Measurements from ENCODE around the gene SAP30BP.
"Not testable (repeated sequence)": the region's sequence is repeated elsewhere in the genome, so short reads cannot be mapped to it uniquely, and the experiment has no call there.

Gene SAP30BP

GRCh38 chr17:75630071-75630917 lies 36.8 kb upstream of the SAP30BP start:
- H3K36me3 Mint-ChIP-seq (ENCODE audit: low read depth): no peaks in the 10 kb centered on the region
- no peak overlapping the region for H3K4me3 Mint-ChIP-seq
- no peaks in the 10 kb centered on the region for H3K4me1 Mint-ChIP-seq (ENCODE audit: low read depth)
- H3K9me3 Mint-ChIP-seq: no peaks in the 10 kb centered on the region
- H3K27me3 Mint-ChIP-seq (ENCODE audit: low read depth): no peaks in the 10 kb centered on the region
- H3K27ac Mint-ChIP-seq: no peak overlapping the region

DNA sequence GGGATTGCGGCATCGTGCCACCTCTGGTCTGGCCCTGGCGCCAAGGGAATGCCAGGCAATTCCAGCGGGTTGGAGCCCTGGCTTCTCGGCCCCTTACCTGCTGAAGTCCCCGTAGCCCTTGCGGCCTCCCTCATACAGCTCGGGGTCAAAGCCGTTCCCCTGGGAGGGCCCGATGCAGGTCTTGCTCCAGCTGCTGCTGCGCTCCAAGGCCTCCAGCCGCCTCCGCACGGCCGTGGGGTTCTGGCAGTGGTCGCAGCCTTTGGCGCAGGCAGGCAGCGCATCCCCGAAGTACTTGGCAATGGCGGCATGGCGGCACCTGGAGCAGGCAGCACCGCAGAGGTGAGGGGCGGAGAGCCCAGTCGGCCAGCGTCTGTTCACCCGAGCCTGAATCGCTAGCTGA lies 35.8 kb upstream of the SAP30BP start:
- H3K27ac Mint-ChIP-seq: no peak overlapping the region
- no peaks in the 10 kb centered on the region for H3K27me3 Mint-ChIP-seq (ENCODE audit: low read depth)
- H3K4me1 Mint-ChIP-seq (ENCODE audit: low read depth): no peaks in the 10 kb centered on the region
- H3K4me3 Mint-ChIP-seq: no peak overlapping the region
- H3K9me3 Mint-ChIP-seq: no peaks in the 10 kb centered on the region
- H3K36me3 Mint-ChIP-seq (ENCODE audit: low read depth): no peaks in the 10 kb centered on the region

GRCh38 chr17:75632428-75632827 lies 34.7 kb upstream of the SAP30BP start:
- Mint-ChIP-seq H3K9me3 (no peaks in the 10 kb centered on the region), H3K27me3 (ENCODE audit: low read depth) (no peaks in the 10 kb centered on the region), H3K4me3 (no peak overlapping the region), H3K36me3 (ENCODE audit: low read depth) (no peaks in the 10 kb centered on the region), H3K27ac (no peak overlapping the region), H3K4me1 (ENCODE audit: low read depth) (no peaks in the 10 kb centered on the region)

GRCh38 chr17:75632863-75633485 lies 34.2 kb upstream of the SAP30BP start, which contains the start of gene SMIM5:
Gene SMIM5, plus strand, starts transcription at chr17:75633434. Its CDS starts 6,768 bp downstream, at chr17:75640202.
- Mint-ChIP-seq H3K27ac (no peak within 1 kb of the TSS), H3K27me3 (ENCODE audit: low read depth) (no peaks in the 10 kb centered on the region), H3K4me3 (no peak within 1 kb of the TSS), H3K9me3 (no peaks in the 10 kb centered on the region), H3K36me3 (ENCODE audit: low read depth) (no peaks in the 10 kb centered on the region), H3K4me1 (ENCODE audit: low read depth) (no peaks in the 10 kb centered on the region)

DNA sequence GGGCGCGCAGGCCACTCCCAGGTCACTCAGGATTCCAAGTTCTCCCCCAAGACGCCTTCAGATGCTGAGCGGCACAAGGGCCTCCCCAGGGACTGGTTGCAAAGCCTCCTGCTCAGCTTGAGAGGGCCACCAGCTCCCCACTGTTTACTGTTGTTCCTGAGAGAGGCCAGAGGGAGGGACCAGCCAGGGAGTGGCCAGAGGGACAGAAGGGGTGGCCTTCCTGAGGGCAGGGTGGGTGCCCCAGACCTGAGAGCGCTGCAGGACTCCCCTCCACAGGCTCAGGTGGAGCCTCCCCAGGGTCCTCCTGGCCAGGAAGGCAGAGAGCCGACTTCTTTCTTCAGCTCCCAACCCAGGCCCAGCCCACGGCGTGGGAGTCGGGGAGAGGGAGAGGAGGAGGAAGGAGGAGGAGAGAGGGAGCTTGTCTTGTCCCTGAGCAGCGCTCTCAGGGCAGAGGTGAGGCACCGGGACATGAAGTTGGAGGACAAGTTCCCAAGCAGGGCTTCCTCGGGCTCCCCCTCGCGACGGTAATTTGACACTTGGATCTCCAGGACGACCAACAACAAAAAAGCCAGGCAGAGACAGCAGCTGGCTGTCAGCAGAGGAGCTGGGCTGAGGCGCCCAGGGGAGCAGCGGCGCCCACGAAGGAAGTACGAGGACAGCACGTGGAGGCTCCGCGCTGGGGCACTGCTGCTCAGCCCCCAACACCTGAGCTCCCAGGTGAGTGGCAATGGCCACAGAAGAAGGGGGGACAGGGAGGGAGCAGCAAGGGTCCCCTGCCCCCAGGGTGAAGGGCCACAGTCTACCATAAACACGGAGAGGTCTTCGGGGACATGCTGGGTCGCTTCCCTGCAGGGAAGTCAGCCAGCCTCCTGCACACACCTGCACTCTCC lies 33.4 kb upstream of the SAP30BP start:
- Mint-ChIP-seq H3K27me3 (ENCODE audit: low read depth) (no peaks in the 10 kb centered on the region), H3K36me3 (ENCODE audit: low read depth) (no peaks in the 10 kb centered on the region), H3K4me1 (ENCODE audit: low read depth) (no peaks in the 10 kb centered on the region), H3K9me3 (no peaks in the 10 kb centered on the region), H3K27ac (no peak overlapping the region), H3K4me3 (no peak overlapping the region)

GRCh38 chr17:75634376-75634740 lies 32.8 kb upstream of the SAP30BP start:
- Mint-ChIP-seq H3K27ac (no peak overlapping the region), H3K27me3 (ENCODE audit: low read depth) (no peaks in the 10 kb centered on the region), H3K4me3 (no peak overlapping the region), H3K4me1 (ENCODE audit: low read depth) (no peaks in the 10 kb centered on the region), H3K36me3 (ENCODE audit: low read depth) (no peaks in the 10 kb centered on the region), H3K9me3 (no peaks in the 10 kb centered on the region)

- no peak overlapping the region for H3K4me3 Mint-ChIP-seq
- H3K9me3 Mint-ChIP-seq: no peaks in the 10 kb centered on the region
- H3K4me1 Mint-ChIP-seq (ENCODE audit: low read depth): no peaks in the 10 kb centered on the region
- no peak overlapping the region for H3K27ac Mint-ChIP-seq
- H3K36me3 Mint-ChIP-seq (ENCODE audit: low read depth): no peaks in the 10 kb centered on the region
- H3K27me3 Mint-ChIP-seq (ENCODE audit: low read depth): no peaks in the 10 kb centered on the region
These were observed 32.2 kb upstream of the SAP30BP start for GRCh38 chr17:75634754-75635609.

DNA sequence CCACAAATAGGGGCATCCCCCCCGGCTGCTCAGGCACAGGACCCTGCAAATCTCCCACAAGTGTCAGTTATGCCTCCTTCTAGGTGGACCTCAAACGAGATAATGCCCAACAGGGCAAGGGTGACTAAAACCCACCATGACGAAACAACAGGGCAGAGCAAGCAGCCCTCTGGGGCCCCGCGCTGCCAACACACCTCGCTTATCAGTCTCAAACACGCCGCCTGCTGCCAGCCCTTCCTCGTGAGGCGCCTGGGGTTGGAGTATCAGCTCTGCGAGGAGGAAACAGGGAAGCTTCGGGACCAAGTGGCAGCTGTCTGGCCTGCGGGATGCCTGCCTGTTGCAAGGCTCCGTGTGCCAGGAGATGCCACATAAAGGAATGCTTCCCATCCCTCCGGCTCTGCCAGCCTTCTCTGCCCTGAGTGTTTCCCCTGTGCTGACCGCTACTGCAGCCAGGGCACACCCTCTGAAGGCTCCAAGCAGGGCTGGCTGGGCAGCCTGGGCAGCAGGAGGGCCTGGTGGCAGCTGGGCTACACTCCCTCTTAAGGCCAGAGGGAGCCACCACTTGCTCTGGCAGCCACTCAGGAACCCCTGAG lies 31.4 kb upstream of the SAP30BP start:
- Mint-ChIP-seq H3K27ac (no peak overlapping the region), H3K36me3 (ENCODE audit: low read depth) (no peaks in the 10 kb centered on the region), H3K27me3 (ENCODE audit: low read depth) (no peaks in the 10 kb centered on the region), H3K9me3 (no peaks in the 10 kb centered on the region), H3K4me3 (no peak overlapping the region), H3K4me1 (ENCODE audit: low read depth) (no peaks in the 10 kb centered on the region)

- H3K36me3 Mint-ChIP-seq (ENCODE audit: low read depth): no peaks in the 10 kb centered on the region
- no peaks in the 10 kb centered on the region for H3K27me3 Mint-ChIP-seq (ENCODE audit: low read depth)
- no peak overlapping the region for H3K27ac Mint-ChIP-seq
- no peaks in the 10 kb centered on the region for H3K4me1 Mint-ChIP-seq (ENCODE audit: low read depth)
- H3K4me3 Mint-ChIP-seq: no peak overlapping the region
- no peaks in the 10 kb centered on the region for H3K9me3 Mint-ChIP-seq
These were observed 30.6 kb upstream of the SAP30BP start for GRCh38 chr17:75636381-75637142.

DNA sequence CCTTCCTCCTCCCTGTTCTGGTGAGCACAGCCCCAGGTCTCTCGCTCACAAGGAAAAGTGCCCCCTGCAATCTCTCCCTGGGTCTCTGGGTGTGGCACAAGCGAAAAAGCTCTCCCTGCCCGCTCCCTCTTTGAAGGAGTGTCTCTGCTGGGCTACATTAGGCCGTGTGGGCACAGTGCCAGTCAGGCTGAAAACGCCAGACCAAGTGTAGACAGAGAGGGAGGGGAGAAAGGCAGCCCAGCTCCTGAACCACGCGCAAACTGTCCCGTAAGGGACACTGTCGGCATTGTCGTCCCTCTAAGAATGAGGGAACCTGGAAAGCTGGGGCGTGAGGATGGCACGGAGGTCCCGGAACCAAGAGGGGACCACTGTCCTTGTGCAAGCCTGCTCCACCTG lies 30.0 kb upstream of the SAP30BP start:
- no peaks in the 10 kb centered on the region for H3K4me1 Mint-ChIP-seq (ENCODE audit: low read depth)
- H3K27ac Mint-ChIP-seq: no peak overlapping the region
- no peak overlapping the region for H3K4me3 Mint-ChIP-seq
- no peaks in the 10 kb centered on the region for H3K36me3 Mint-ChIP-seq (ENCODE audit: low read depth)
- no peaks in the 10 kb centered on the region for H3K9me3 Mint-ChIP-seq
- H3K27me3 Mint-ChIP-seq (ENCODE audit: low read depth): no peaks in the 10 kb centered on the region

GRCh38 chr17:75637551-75637950 lies 29.6 kb upstream of the SAP30BP start:
- H3K27ac Mint-ChIP-seq: no peak overlapping the region
- peaks cover 4% of the 10 kb centered on the region for H3K4me1 Mint-ChIP-seq (ENCODE audit: low read depth)
- no peaks in the 10 kb centered on the region for H3K36me3 Mint-ChIP-seq (ENCODE audit: low read depth)
- no peaks in the 10 kb centered on the region for H3K27me3 Mint-ChIP-seq (ENCODE audit: low read depth)
- H3K4me3 Mint-ChIP-seq: no peak overlapping the region
- no peaks in the 10 kb centered on the region for H3K9me3 Mint-ChIP-seq

- not testable (repeated sequence) for H3K27ac Mint-ChIP-seq; H3K36me3 Mint-ChIP-seq (ENCODE audit: low read depth); H3K27me3 Mint-ChIP-seq (ENCODE audit: low read depth); H3K4me1 Mint-ChIP-seq (ENCODE audit: low read depth); H3K4me3 Mint-ChIP-seq; H3K9me3 Mint-ChIP-seq
These were observed 29.1 kb upstream of the SAP30BP start for GRCh38 chr17:75638039-75638438.

DNA sequence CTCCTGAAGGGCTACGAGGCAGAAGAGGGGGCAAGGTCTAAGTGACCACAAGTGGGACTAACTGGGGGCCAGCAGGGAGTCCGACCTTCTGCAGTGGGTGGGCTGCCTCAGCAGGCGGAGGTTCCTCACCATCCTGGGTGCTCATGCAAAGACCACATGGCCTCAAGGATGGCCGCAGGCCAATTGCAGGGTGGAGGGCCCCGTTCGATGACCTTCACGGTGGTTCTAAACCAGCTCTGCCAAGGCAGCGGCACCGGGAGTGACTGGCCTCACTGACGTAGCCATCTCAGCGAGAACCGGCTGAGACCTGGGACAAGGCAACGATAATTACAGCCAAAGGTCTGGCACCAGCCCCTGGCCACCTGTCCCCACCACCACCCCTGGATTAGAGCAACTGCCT lies 28.2 kb upstream of the SAP30BP start:
- Mint-ChIP-seq H3K9me3 (no peaks in the 10 kb centered on the region), H3K4me1 (ENCODE audit: low read depth) (peaks cover 4% of the 10 kb centered on the region), H3K27ac (no peak overlapping the region), H3K27me3 (ENCODE audit: low read depth) (no peaks in the 10 kb centered on the region), H3K36me3 (ENCODE audit: low read depth) (no peaks in the 10 kb centered on the region), H3K4me3 (no peak overlapping the region)
